Prostate gland (tissue), 2 donors: ENCODE measurements around the gene MGST3. TPM values are rescaled to one million over a fixed set of nuclear protein-coding genes. Genes with fewer than 3 reads are reported as not detected.

ENCODE experiments used
- DNase-seq: peaks from one replicate; pipeline ENCODE4 v3.0.0-alpha.2; 2019; ENCODE audit warnings: low spot score
- H3K27ac ChIP-seq, 2 donors: fragments of 200-600 bp; sonication (generic); 2 replicates each; pipeline ENCODE4 v1.5.1; 2017 to 2019
- H3K27me3 ChIP-seq: fragments of 200-600 bp; sonication (generic); replicated peaks from 2 replicates; pipeline ENCODE4 v1.5.1; 2019; ENCODE audit not compliant: insufficient read depth
- H3K36me3 ChIP-seq, 2 donors: fragments of 200-600 bp; sonication (generic); 1 replicate in 1 of 2; 2 replicates in 1 of 2; pipeline versions ENCODE4 v1.5.1 to v1.8.1; 2017 to 2019
- H3K4me1 ChIP-seq: fragments of 200-600 bp; sonication (generic); replicated peaks from 2 replicates; pipeline ENCODE4 v1.5.1; 2019
- H3K4me3 ChIP-seq, 2 donors: fragments of 200-600 bp; sonication (generic); 2 replicates each; pipeline ENCODE4 v1.5.1; 2017 to 2019
- H3K9me3 ChIP-seq: fragments of 200-600 bp; sonication (generic); 2 replicates; pipeline ENCODE4 v1.5.1; 2017
- CTCF ChIP-seq, 4 experiments: fragments of 200-600 bp in 2 of 4; fragments of 450-650 bp in 2 of 4; sonication (generic) in 2 of 4; IDR thresholded peaks; 1 replicate in 3 of 4; 2 replicates in 1 of 4; pipeline ENCODE4 v1.5.1; 2016 to 2019; ENCODE audit warnings: antibody characterized with exemption in 4 of 4, mild to moderate bottlenecking in 2 of 4, moderate library complexity in 2 of 4
- POLR2A ChIP-seq: fragments of 450-650 bp; IDR thresholded peaks from one replicate; pipeline ENCODE4 v1.6.1; 2016; ENCODE audit warnings: antibody characterized with exemption, mild to moderate bottlenecking
- POLR2AphosphoS5 ChIP-seq: sonication (generic); formaldehyde crosslinking; IDR thresholded peaks from one replicate; pipeline ENCODE4 v1.6.1; 2017; ENCODE audit warnings: antibody characterized with exemption
- WGBS: methylation state at CpG from one replicate; pipeline ENCODE4 v1.1.5; 2018; 5-methylcytosine and 5-hydroxymethylcytosine counted together
- intact Hi-C: fragments of 100-400 bp; cut with DNase I; formaldehyde crosslinking; loops from one replicate; pipeline ENCODE4 v1.14.2; 2022
- total RNA-seq, 2 donors: library from RNA; depleted of rRNA; stranded (reverse); fragments of >200 nt; gene quantifications; one replicate each; pipeline ENCODE4 v1.1.0, GENCODE V29; 2016

The MGST3 gene
- total RNA-seq, 2 donors from 2014 or later = 209 to 270 TPM

DNA sequence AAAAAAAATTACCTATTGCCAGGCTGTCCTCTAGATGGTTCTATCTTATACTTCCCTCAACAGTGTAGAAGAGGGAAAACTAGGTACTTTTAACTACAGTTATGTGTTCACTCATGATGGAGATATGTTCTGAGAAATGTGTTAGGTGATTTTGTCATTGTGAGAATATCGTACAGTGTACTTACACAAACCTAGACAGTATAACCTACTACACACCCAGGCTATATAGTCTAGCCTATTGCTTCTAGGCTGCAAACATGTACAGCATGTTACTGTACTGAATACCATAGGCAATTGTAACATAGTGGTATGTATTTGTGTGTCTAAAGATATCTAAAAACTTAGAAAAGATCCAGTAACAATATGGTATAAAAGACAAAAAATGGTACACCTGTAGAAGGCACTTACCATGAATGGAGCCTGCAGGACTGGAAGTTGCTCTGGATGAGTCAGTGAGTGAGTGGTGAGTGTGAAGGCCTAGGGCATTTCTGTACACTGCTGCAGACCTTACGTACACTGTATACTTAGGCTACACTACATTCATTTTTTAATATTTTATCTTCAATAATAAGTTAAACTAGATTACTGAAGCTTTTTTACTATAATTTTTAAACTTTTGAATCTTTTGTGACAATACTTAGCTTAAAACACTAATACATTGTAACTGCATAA, 13.2 kb downstream of the MGST3 start:
- TF ChIP-seq POLR2A (no peak), POLR2AphosphoS5 (no peak), CTCF (IDR thresholded peaks at IDR 0.05) (no peak)
- peaks cover 5% of the 10 kb centered on the region for H3K4me1 ChIP-seq

GRCh38 chr1:165645654-165646366, 14.8 kb downstream of the MGST3 start:
- TF ChIP-seq POLR2AphosphoS5 (no peak), POLR2A (no peak), CTCF (IDR thresholded peaks at IDR 0.05) (no peak)
- intact Hi-C loops = no loop called here
- no peaks in the 10 kb centered on the region for H3K9me3 ChIP-seq
- H3K27ac ChIP-seq = no peak overlapping the region
- no peak for DNase-seq
- H3K27me3 ChIP-seq = no peaks in the 10 kb centered on the region
- 88% methylated on average over 8 of the region's 8 CpGs for WGBS
- peaks cover 5% of the 10 kb centered on the region for H3K4me1 ChIP-seq
- H3K36me3 ChIP-seq = no peaks in the 10 kb centered on the region
- H3K4me3 ChIP-seq = no peak overlapping the region

More for the DNA sequence above, 13.2 kb downstream of the MGST3 start:
- H3K27ac ChIP-seq = no peak overlapping the region
- no peaks in the 10 kb centered on the region for H3K36me3 ChIP-seq
- DNase-seq = no peak
- H3K9me3 ChIP-seq = no peaks in the 10 kb centered on the region
- no peak overlapping the region for H3K4me3 ChIP-seq
- 89% methylated on average over 2 of the region's 2 CpGs for WGBS
- H3K27me3 ChIP-seq = no peaks in the 10 kb centered on the region
- intact Hi-C loops = no loop called here

GRCh38 chr1:165647517-165647916, 16.5 kb downstream of the MGST3 start:
- Histone ChIP-seq H3K36me3 (no peaks in the 10 kb centered on the region), H3K9me3 (no peaks in the 10 kb centered on the region), H3K4me3 (no peak overlapping the region), H3K4me1 (no peaks in the 10 kb centered on the region), H3K27ac (no peak overlapping the region), H3K27me3 (no peaks in the 10 kb centered on the region)
- no peak for DNase-seq
- no peak for TF ChIP-seq CTCF (IDR thresholded peaks at IDR 0.05)
- no peak for TF ChIP-seq POLR2A
- TF ChIP-seq POLR2AphosphoS5 = no peak
- intact Hi-C loops = no loop called here

DNA sequence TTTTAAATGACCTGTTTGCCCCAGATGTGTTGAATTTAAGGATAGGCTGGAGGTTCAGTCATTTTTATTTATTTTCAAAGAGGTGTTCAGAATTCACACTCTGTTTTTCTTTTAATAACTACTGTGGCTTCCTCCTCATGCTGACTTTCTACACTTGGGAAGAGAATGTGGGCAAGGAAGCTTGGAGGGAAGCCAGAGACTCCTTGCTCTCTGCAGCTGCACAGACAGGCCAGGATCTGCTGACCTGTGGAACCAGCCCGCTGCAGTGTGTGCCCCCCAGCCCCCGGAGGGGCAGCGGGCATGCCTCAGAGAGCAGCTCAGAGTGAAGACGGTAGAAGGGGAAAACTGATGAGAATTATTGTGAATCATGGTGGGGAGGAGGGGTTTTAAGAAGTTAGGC, 16.9 kb downstream of the MGST3 start:
- WGBS = 77% methylated on average over 4 of the region's 4 CpGs
- intact Hi-C loops = no loop called here
- H3K27me3 ChIP-seq = no peaks in the 10 kb centered on the region
- H3K27ac ChIP-seq = no peak overlapping the region
- no peaks in the 10 kb centered on the region for H3K36me3 ChIP-seq
- no peak overlapping the region for H3K4me3 ChIP-seq
- no peak for DNase-seq
- TF ChIP-seq CTCF (IDR thresholded peaks at IDR 0.05) = no peak
- no peak for TF ChIP-seq POLR2AphosphoS5
- TF ChIP-seq POLR2A = no peak
- H3K4me1 ChIP-seq = no peaks in the 10 kb centered on the region
- H3K9me3 ChIP-seq = no peaks in the 10 kb centered on the region
